ENCODE measurements around the gene HES4. TPM values are rescaled to one million over a fixed set of nuclear protein-coding genes. Genes with fewer than 3 reads are reported as not detected.

Gene HES4
- total and polyA plus RNA-seq, 3 experiments from 2014 or later = 0.24 to 0.62 TPM; not detected in 1

- peak overlapping the region in 1 of 8 donors; percentile 23 for H3K27ac Mint-ChIP-seq
- H3K4me3 Mint-ChIP-seq = peak overlapping the region in 2 of 7 donors; percentile 63 to 88
- Histone ChIP-seq H3K9me3 (ENCODE audit: low read length) (no peaks in the 10 kb centered on the region), H3K36me3 (ENCODE audit: insufficient read depth, low read length) (no peaks in the 10 kb centered on the region), H3K4me3 (ENCODE audit: low read length) (no peak overlapping the region), H3K27ac (ENCODE audit: low read depth, low read length) (no peak overlapping the region), H3K4me1 (ENCODE audit: insufficient read depth, low read length) (peaks cover 15% of the 10 kb centered on the region), H3K27me3 (ENCODE audit: insufficient read depth, low read length, poor library complexity, severe bottlenecking) (no peaks in the 10 kb centered on the region)
- CTCF ChIA-PET = no interaction called here
- POLR2A ChIA-PET = no interaction called here
- peaks cover 0 to 12% (median 0%) of the 10 kb centered on the region in 3 donors for H3K36me3 Mint-ChIP-seq
- H3K27me3 Mint-ChIP-seq = peaks cover 3 to 4% of the 10 kb centered on the region in 2 donors
- H3K9me3 Mint-ChIP-seq = no peaks in the 10 kb centered on the region
- peaks cover 0 to 22% (median 3%) of the 10 kb centered on the region in 3 donors for H3K4me1 Mint-ChIP-seq
- no peak for DNase-seq
Measured at GRCh38 chr1:964691-965525, 35.0 kb downstream of the HES4 start.

- H3K4me3 Mint-ChIP-seq = peak overlapping the region in 5 of 7 donors; percentile 11 to 69 (median 37)
- H3K27ac ChIP-seq (ENCODE audit: low read depth, low read length) = no peak overlapping the region
- H3K4me1 Mint-ChIP-seq = peaks cover 0 to 25% (median 4%) of the 10 kb centered on the region in 3 donors
- H3K9me3 Mint-ChIP-seq = no peaks in the 10 kb centered on the region
- H3K27me3 ChIP-seq (ENCODE audit: insufficient read depth, low read length, poor library complexity, severe bottlenecking) = no peaks in the 10 kb centered on the region
- H3K4me3 ChIP-seq (ENCODE audit: low read length) = no peak overlapping the region
- no peaks in the 10 kb centered on the region for H3K36me3 ChIP-seq (ENCODE audit: insufficient read depth, low read length)
- DNase-seq = no peak
- H3K4me1 ChIP-seq (ENCODE audit: insufficient read depth, low read length) = peaks cover 15% of the 10 kb centered on the region
- ChIA-PET POLR2A (interaction anchor here (0.5 kb wide), 1 partner anchor 20 kb away, joined by 3 read pairs; no protein-coding TSS in a partner anchor), CTCF (interaction anchor here (1.0 kb wide), 1 partner anchor 12 kb away, joined by 3 read pairs; no protein-coding TSS in a partner anchor)
- H3K9me3 ChIP-seq (ENCODE audit: low read length) = no peaks in the 10 kb centered on the region
- no peak overlapping the region for H3K27ac Mint-ChIP-seq
- H3K36me3 Mint-ChIP-seq = peaks cover 0 to 14% (median 0%) of the 10 kb centered on the region in 3 donors
- peaks cover 0 to 4% of the 10 kb centered on the region in 2 donors for H3K27me3 Mint-ChIP-seq
Measured at GRCh38 chr1:963746-964525, 36.0 kb downstream of the HES4 start.

- Histone ChIP-seq H3K4me3 (ENCODE audit: low read length) (no peak overlapping the region), H3K36me3 (ENCODE audit: insufficient read depth, low read length) (no peaks in the 10 kb centered on the region), H3K9me3 (ENCODE audit: low read length) (no peaks in the 10 kb centered on the region), H3K27ac (ENCODE audit: low read depth, low read length) (no peak overlapping the region), H3K27me3 (ENCODE audit: insufficient read depth, low read length, poor library complexity, severe bottlenecking) (no peaks in the 10 kb centered on the region), H3K4me1 (ENCODE audit: insufficient read depth, low read length) (peaks cover 21% of the 10 kb centered on the region)
- H3K4me3 Mint-ChIP-seq = peak overlapping the region in 5 of 7 donors; percentile 11 to 69 (median 38)
- H3K27me3 Mint-ChIP-seq = no peaks in the 10 kb centered on the region
- peaks cover 0 to 17% (median 0%) of the 10 kb centered on the region in 3 donors for H3K36me3 Mint-ChIP-seq
- peaks cover 4 to 29% (median 7%) of the 10 kb centered on the region in 3 donors for H3K4me1 Mint-ChIP-seq
- H3K9me3 Mint-ChIP-seq = no peaks in the 10 kb centered on the region
- no peak for DNase-seq
- ChIA-PET POLR2A (no interaction called here), CTCF (interaction anchor here (1.0 kb wide), 1 partner anchor 13 kb away, joined by 3 read pairs; no protein-coding TSS in a partner anchor)
- peak overlapping the region in 1 of 8 donors; percentile 33 for H3K27ac Mint-ChIP-seq
Measured at GRCh38 chr1:963301-963651, 36.6 kb downstream of the HES4 start.

- POLR2A ChIA-PET = no interaction called here
Measured at GRCh38 chr1:962381-963300, 37.3 kb downstream of the HES4 start.

GRCh38 chr1:961132-961669, 38.7 kb downstream of the HES4 start:
- CTCF ChIA-PET = no interaction called here
- Histone ChIP-seq H3K36me3 (ENCODE audit: insufficient read depth, low read length) (peaks cover 7% of the 10 kb centered on the region), H3K9me3 (ENCODE audit: low read length) (no peaks in the 10 kb centered on the region), H3K27ac (ENCODE audit: low read depth, low read length) (no peak overlapping the region), H3K4me1 (ENCODE audit: insufficient read depth, low read length) (peaks cover 28% of the 10 kb centered on the region), H3K27me3 (ENCODE audit: insufficient read depth, low read length, poor library complexity, severe bottlenecking) (no peaks in the 10 kb centered on the region), H3K4me3 (ENCODE audit: low read length) (no peak overlapping the region)
- H3K27me3 Mint-ChIP-seq = peaks cover 0 to 2% of the 10 kb centered on the region in 2 donors
- POLR2A ChIA-PET = no interaction called here
- H3K36me3 Mint-ChIP-seq = peaks cover 0 to 31% (median 3%) of the 10 kb centered on the region in 3 donors
- peaks cover 13 to 30% (median 21%) of the 10 kb centered on the region in 3 donors for H3K4me1 Mint-ChIP-seq
- no peaks in the 10 kb centered on the region for H3K9me3 Mint-ChIP-seq
- peak overlapping the region in 6 of 7 donors; percentile 56 to 81 (median 64) for H3K4me3 Mint-ChIP-seq
- H3K27ac Mint-ChIP-seq = no peak overlapping the region
- DNase-seq = no peak

More at GRCh38 chr1:962381-963300, 37.3 kb downstream of the HES4 start:
- Mint-ChIP-seq H3K27ac (peak overlapping the region in 3 of 8 donors; percentile 17 to 94 (median 60)), H3K9me3 (no peaks in the 10 kb centered on the region), H3K36me3 (peaks cover 0 to 18% (median under 1%) of the 10 kb centered on the region in 3 donors), H3K27me3 (peaks cover 0 to 1% of the 10 kb centered on the region in 2 donors), H3K4me1 (peaks cover 9 to 31% (median 12%) of the 10 kb centered on the region in 3 donors), H3K4me3 (peak overlapping the region; percentile 51 to 88 (median 61))
- H3K4me3 ChIP-seq (ENCODE audit: low read length) = no peak overlapping the region
- no peaks in the 10 kb centered on the region for H3K27me3 ChIP-seq (ENCODE audit: insufficient read depth, low read length, poor library complexity, severe bottlenecking)
- CTCF ChIA-PET = no interaction called here
- no peak for DNase-seq
- H3K27ac ChIP-seq (ENCODE audit: low read depth, low read length) = no peak overlapping the region
- peaks cover 27% of the 10 kb centered on the region for H3K4me1 ChIP-seq (ENCODE audit: insufficient read depth, low read length)
- no peaks in the 10 kb centered on the region for H3K36me3 ChIP-seq (ENCODE audit: insufficient read depth, low read length)
- H3K9me3 ChIP-seq (ENCODE audit: low read length) = no peaks in the 10 kb centered on the region

DNA sequence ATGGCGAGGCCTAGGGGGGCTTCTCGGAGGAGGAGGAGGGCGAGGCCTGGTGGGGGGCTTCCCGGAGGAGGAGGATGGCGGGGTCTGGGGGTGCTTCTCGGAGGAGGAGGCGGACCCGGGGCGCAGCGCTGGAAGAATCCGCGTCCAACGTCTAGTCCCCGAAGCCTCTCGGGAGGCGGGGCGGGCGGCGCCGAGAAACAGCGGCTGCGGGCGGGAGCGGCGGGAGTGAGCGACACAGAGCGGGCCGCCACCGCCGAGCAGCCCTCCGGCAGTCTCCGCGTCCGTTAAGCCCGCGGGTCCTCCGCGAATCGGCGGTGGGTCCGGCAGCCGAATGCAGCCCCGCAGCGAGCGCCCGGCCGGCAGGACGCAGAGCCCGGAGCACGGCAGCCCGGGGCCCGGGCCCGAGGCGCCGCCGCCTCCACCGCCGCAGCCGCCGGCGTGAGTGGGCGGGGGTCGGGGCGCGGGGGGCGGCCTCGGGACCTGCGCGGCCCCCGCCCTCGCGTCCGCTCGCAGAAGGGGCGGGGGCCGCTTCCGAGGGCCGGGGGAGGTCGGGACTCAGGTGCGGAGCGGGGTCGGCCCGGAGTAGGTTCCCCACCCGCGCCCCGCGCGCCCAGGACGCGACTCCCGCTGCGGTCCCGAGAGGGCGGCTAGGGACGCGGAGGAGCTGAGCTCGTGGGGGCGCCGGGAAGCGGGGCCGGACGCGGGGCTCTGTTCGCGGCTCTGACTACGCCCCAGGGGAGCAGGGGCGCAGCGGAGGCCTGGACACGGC, 39.4 kb downstream of the HES4 start, which contains the start of gene KLHL17:
Gene KLHL17 (plus strand): TSS at position 222 of the 769 bp plus-strand sequence. CDS start 110 bp downstream, at position 332.
- no peaks in the 10 kb centered on the region for H3K9me3 ChIP-seq (ENCODE audit: low read length)
- H3K27ac Mint-ChIP-seq = peak within 1 kb of the TSS in 7 of 8 donors; percentile 64 to 94 (median 78)
- ChIA-PET POLR2A (no interaction called here), CTCF (no interaction called here)
- H3K36me3 Mint-ChIP-seq = peaks cover 0 to 38% (median 3%) of the 10 kb centered on the region in 3 donors
- DNase-seq = peak; percentile 65 to 80 (median 72)
- peak within 1 kb of the TSS; percentile 99 for H3K4me3 ChIP-seq (ENCODE audit: low read length)
- peaks cover 13 to 24% (median 21%) of the 10 kb centered on the region in 3 donors for H3K4me1 Mint-ChIP-seq
- H3K36me3 ChIP-seq (ENCODE audit: insufficient read depth, low read length) = peaks cover 13% of the 10 kb centered on the region
- peak within 1 kb of the TSS; percentile 59 for H3K27ac ChIP-seq (ENCODE audit: low read depth, low read length)
- H3K4me3 Mint-ChIP-seq = peak within 1 kb of the TSS; percentile 88 to 94 (median 90)
- no peaks in the 10 kb centered on the region for H3K9me3 Mint-ChIP-seq
- peaks cover 28% of the 10 kb centered on the region for H3K4me1 ChIP-seq (ENCODE audit: insufficient read depth, low read length)
- no peaks in the 10 kb centered on the region for H3K27me3 ChIP-seq (ENCODE audit: insufficient read depth, low read length, poor library complexity, severe bottlenecking)
- H3K27me3 Mint-ChIP-seq = peaks cover 0 to 2% of the 10 kb centered on the region in 2 donors

Measured in CD8-positive, alpha-beta memory T cell (primary cell).